Nephron (organoid): ENCODE measurements around the gene PRDM16.

ENCODE experiments used
- H3K27ac Mint-ChIP-seq, 3 experiments: 2 replicates each; pipeline ENCODE4 v1.8.0; 2020; ENCODE audit warnings: mixed read lengths in 3 of 3, mild to moderate bottlenecking in 2 of 3, moderate library complexity in 1 of 3
- H3K27me3 Mint-ChIP-seq: 2 replicates; pipeline ENCODE4 v1.8.0; 2021; ENCODE audit warnings: low read depth, mild to moderate bottlenecking, moderate library complexity, mixed read lengths
- H3K36me3 Mint-ChIP-seq: 2 replicates; pipeline ENCODE4 v1.8.0; 2020; ENCODE audit warnings: low read depth, mixed read lengths
- H3K4me1 Mint-ChIP-seq: 2 replicates; pipeline ENCODE4 v1.8.0; 2020; ENCODE audit warnings: mixed read lengths
- H3K4me3 Mint-ChIP-seq, 3 experiments: 2 replicates each; pipeline ENCODE4 v1.8.0; 2020; ENCODE audit warnings: mild to moderate bottlenecking in 3 of 3, mixed read lengths in 3 of 3, moderate library complexity in 2 of 3
- H3K9me3 Mint-ChIP-seq: 2 replicates; pipeline ENCODE4 v1.8.0; 2020; ENCODE audit warnings: mixed read lengths
- CTCF ChIP-seq, 3 experiments: fragments of 200-600 bp; sonication (generic); IDR thresholded peaks; one replicate each; pipeline ENCODE4 v1.5.0; 2021; ENCODE audit warnings: antibody characterized with exemption in 3 of 3; ENCODE audit not compliant: unreplicated experiment in 3 of 3

Gene PRDM16

GRCh38 chr1:3096345-3096744 lies 27.3 kb downstream of the PRDM16 start:
- no peak for TF ChIP-seq CTCF (IDR thresholded peaks at IDR 0.05; ENCODE audit: unreplicated experiment in 3 of 3)
- H3K27ac Mint-ChIP-seq = no peak overlapping the region
- no peaks in the 10 kb centered on the region for H3K9me3 Mint-ChIP-seq
- no peaks in the 10 kb centered on the region for H3K4me1 Mint-ChIP-seq
- H3K36me3 Mint-ChIP-seq = no peaks in the 10 kb centered on the region
- H3K27me3 Mint-ChIP-seq = peaks cover 42% of the 10 kb centered on the region
- H3K4me3 Mint-ChIP-seq = no peak overlapping the region

DNA sequence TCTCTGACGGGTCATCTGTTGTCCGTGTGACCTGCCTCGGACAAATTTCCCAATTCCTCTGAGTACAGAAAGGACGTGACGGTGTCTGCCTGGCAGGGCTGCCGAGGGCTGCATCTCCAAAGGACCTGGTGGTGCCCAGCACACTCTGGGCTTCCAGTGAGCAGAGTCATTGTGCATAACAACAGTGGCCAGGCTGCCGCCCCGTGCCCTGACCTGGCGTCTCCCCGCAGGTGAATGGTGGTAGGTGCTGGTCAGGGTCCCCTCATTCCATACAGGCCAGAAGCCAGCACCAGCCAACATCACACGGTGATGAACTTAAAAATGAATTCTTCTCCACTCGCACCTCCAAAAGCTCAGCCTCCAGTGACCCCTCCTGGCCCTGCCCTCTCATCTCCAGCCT lies 28.2 kb downstream of the PRDM16 start:
- Mint-ChIP-seq H3K27ac (no peak overlapping the region), H3K4me3 (no peak overlapping the region), H3K36me3 (no peaks in the 10 kb centered on the region), H3K9me3 (no peaks in the 10 kb centered on the region), H3K4me1 (no peaks in the 10 kb centered on the region), H3K27me3 (peaks cover 47% of the 10 kb centered on the region)
- no peak for TF ChIP-seq CTCF (IDR thresholded peaks at IDR 0.05; ENCODE audit: unreplicated experiment in 3 of 3)

DNA sequence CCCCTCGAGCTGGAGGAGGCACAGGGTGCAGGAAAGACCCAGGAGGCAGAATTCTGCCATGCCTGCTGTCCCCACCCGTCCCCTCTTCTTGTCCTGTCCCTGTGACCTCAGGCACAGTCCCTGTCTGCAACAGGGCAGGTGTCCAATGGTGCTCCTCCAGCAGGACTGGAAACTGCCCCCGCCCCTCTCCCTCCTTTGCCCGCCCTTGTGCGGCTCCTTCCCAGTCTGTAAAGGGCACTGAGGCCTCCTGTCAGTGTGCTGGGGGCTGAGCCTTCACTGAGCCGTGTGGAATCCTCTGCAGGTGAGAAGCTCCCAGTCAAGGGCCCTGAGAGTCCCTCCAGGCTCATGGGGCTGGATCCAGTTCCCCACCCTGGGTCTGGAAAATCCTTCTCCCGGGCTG lies 28.9 kb downstream of the PRDM16 start:
- Mint-ChIP-seq H3K36me3 (no peaks in the 10 kb centered on the region), H3K4me1 (no peaks in the 10 kb centered on the region), H3K4me3 (no peak overlapping the region), H3K27me3 (peaks cover 47% of the 10 kb centered on the region), H3K9me3 (no peaks in the 10 kb centered on the region), H3K27ac (no peak overlapping the region)
- no peak for TF ChIP-seq CTCF (IDR thresholded peaks at IDR 0.05; ENCODE audit: unreplicated experiment in 3 of 3)

- peaks cover 47% of the 10 kb centered on the region for H3K27me3 Mint-ChIP-seq
- no peaks in the 10 kb centered on the region for H3K4me1 Mint-ChIP-seq
- H3K9me3 Mint-ChIP-seq = no peaks in the 10 kb centered on the region
- no peaks in the 10 kb centered on the region for H3K36me3 Mint-ChIP-seq
- no peak overlapping the region for H3K27ac Mint-ChIP-seq
- H3K4me3 Mint-ChIP-seq = no peak overlapping the region
- TF ChIP-seq CTCF (IDR thresholded peaks at IDR 0.05; ENCODE audit: unreplicated experiment in 3 of 3) = no peak
Observed at GRCh38 chr1:3099861-3100260, 30.9 kb downstream of the PRDM16 start.

- no peaks in the 10 kb centered on the region for H3K36me3 Mint-ChIP-seq
- no peak for TF ChIP-seq CTCF (IDR thresholded peaks at IDR 0.05; ENCODE audit: unreplicated experiment in 3 of 3)
- peaks cover 4% of the 10 kb centered on the region for H3K4me1 Mint-ChIP-seq
- H3K27ac Mint-ChIP-seq = no peak overlapping the region
- no peak overlapping the region for H3K4me3 Mint-ChIP-seq
- peaks cover 47% of the 10 kb centered on the region for H3K27me3 Mint-ChIP-seq
- H3K9me3 Mint-ChIP-seq = no peaks in the 10 kb centered on the region
Observed at GRCh38 chr1:3101124-3101939, 32.3 kb downstream of the PRDM16 start.

DNA sequence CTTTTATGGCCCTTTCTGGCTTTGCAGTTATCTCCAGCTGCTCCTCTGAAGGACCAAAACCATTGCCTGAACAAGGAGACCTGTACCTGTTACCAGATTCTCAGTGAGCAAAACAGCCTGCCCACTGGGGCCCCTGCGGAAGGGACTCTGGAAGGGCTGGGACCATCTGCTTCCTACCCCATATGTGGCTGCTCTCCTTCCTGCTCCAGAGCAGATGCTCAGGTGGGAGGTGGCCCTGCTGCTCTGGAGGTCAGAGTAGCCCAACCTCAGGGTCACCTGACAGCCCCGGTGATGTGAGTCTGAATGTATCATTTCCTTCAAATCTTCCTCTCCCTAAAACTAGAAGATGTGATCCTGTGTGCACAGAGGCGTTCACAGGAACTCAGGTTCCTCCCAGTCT lies 33.6 kb downstream of the PRDM16 start:
- TF ChIP-seq CTCF (IDR thresholded peaks at IDR 0.05; ENCODE audit: unreplicated experiment in 3 of 3) = no peak
- H3K27ac Mint-ChIP-seq = no peak overlapping the region
- peaks cover 4% of the 10 kb centered on the region for H3K4me1 Mint-ChIP-seq
- peaks cover 45% of the 10 kb centered on the region for H3K27me3 Mint-ChIP-seq
- H3K9me3 Mint-ChIP-seq = no peaks in the 10 kb centered on the region
- no peak overlapping the region for H3K4me3 Mint-ChIP-seq
- H3K36me3 Mint-ChIP-seq = no peaks in the 10 kb centered on the region
